ENCODE data around the gene SIT1.

SIT1 gene

DNA sequence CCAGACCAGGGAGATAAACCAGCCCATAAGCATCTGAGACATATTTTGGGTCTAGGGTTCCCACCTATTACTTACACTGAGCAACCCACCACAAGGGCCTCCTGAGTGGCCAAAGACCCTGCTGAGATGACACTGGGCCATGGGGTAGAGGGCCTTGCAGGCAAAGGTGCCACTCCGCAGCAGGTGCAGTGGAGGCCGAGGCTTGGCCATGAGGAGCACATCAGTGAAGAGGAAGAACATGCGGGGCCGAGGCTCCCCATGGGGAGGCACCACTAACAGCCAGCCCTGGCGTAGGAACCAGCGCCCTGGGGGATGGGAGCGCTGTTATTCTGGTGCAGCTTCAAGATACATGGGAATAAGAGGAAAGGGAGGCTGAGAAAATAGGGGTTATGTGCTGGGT, 11.7 kb upstream of the SIT1 start:
- TF ChIP-seq, protein P1, sequence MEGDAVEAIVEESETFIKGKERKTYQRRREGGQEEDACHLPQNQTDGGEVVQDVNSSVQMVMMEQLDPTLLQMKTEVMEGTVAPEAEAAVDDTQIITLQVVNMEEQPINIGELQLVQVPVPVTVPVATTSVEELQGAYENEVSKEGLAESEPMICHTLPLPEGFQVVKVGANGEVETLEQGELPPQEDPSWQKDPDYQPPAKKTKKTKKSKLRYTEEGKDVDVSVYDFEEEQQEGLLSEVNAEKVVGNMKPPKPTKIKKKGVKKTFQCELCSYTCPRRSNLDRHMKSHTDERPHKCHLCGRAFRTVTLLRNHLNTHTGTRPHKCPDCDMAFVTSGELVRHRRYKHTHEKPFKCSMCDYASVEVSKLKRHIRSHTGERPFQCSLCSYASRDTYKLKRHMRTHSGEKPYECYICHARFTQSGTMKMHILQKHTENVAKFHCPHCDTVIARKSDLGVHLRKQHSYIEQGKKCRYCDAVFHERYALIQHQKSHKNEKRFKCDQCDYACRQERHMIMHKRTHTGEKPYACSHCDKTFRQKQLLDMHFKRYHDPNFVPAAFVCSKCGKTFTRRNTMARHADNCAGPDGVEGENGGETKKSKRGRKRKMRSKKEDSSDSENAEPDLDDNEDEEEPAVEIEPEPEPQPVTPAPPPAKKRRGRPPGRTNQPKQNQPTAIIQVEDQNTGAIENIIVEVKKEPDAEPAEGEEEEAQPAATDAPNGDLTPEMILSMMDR (conservative IDR thresholded peaks at IDR 0.05; ENCODE audit: low read length): no peak
- no peak for TF ChIP-seq EZH2phosphoT487 (IDR thresholded peaks at IDR 0.05; ENCODE audit: borderline replicate concordance)
- Histone ChIP-seq H3K36me3 (ENCODE audit: insufficient read depth, low read length) (no peaks in the 10 kb centered on the region; the same call in 1 of the 2 replicates), H3K9me3 (ENCODE audit: insufficient read depth, low read depth, low read length) (no peaks in the 10 kb centered on the region), H4K20me1 (ENCODE audit: insufficient read depth, low read length, poor library complexity, severe bottlenecking) (peaks cover 3% of the 10 kb centered on the region), H3K4me3 (ENCODE audit: low read length, poor library complexity, severe bottlenecking) (peak overlapping the region; percentile 87), H3K4me2 (ENCODE audit: low read depth, low read length, poor library complexity, severe bottlenecking) (peak overlapping the region; percentile 87), H3K79me2 (ENCODE audit: insufficient read depth, low read length) (peaks cover 65% of the 10 kb centered on the region), H2AFZ (ENCODE audit: low read length) (no peak overlapping the region), H3K9me2 (replicated peaks; ENCODE audit: low read depth, low read length) (no peaks in the 10 kb centered on the region), H3F3A (ENCODE audit: low read depth) (0 out of 2 replicates have a peak, but pooled peaks cover 11% of the 10 kb centered on the region), H3K9ac (ENCODE audit: low read depth, low read length, poor library complexity, severe bottlenecking) (peak overlapping the region; percentile 95), H3K4me1 (ENCODE audit: insufficient read depth, low read length, poor library complexity, severe bottlenecking) (peaks cover 66% of the 10 kb centered on the region), H3K27me3 (ENCODE audit: insufficient read depth, low read length, poor library complexity, severe bottlenecking) (no peaks in the 10 kb centered on the region)

GRCh38 chr9:35661756-35662350, 11.1 kb upstream of the SIT1 start:
- H3K9ac ChIP-seq (ENCODE audit: low read depth, low read length, poor library complexity, severe bottlenecking): peak overlapping the region; percentile 95
- H3K79me2 ChIP-seq (ENCODE audit: insufficient read depth, low read length): peaks cover 65% of the 10 kb centered on the region
- peak overlapping the region; percentile 87 for H3K4me2 ChIP-seq (ENCODE audit: low read depth, low read length, poor library complexity, severe bottlenecking)
- H3K9me2 ChIP-seq (replicated peaks; ENCODE audit: low read depth, low read length): no peaks in the 10 kb centered on the region
- no peaks in the 10 kb centered on the region for H3K27me3 ChIP-seq (ENCODE audit: insufficient read depth, low read length, poor library complexity, severe bottlenecking)
- H3K36me3 ChIP-seq (ENCODE audit: insufficient read depth, low read length): no peaks in the 10 kb centered on the region; the same call in 1 of the 2 replicates
- H3K4me1 ChIP-seq (ENCODE audit: insufficient read depth, low read length, poor library complexity, severe bottlenecking): peaks cover 72% of the 10 kb centered on the region
- H3K4me3 ChIP-seq (ENCODE audit: low read length, poor library complexity, severe bottlenecking): peak overlapping the region; percentile 87
- no peaks in the 10 kb centered on the region for H3K9me3 ChIP-seq (ENCODE audit: insufficient read depth, low read depth, low read length)
- H4K20me1 ChIP-seq (ENCODE audit: insufficient read depth, low read length, poor library complexity, severe bottlenecking): peaks cover 3% of the 10 kb centered on the region
- H2AFZ ChIP-seq (ENCODE audit: low read length): no peak overlapping the region
- H3F3A ChIP-seq (ENCODE audit: low read depth): 0 out of 2 replicates have a peak, but pooled peaks cover 16% of the 10 kb centered on the region
- TF ChIP-seq EZH2phosphoT487 (IDR thresholded peaks at IDR 0.05; ENCODE audit: borderline replicate concordance): no peak

- H2AFZ ChIP-seq (ENCODE audit: low read length): no peak overlapping the region
- peaks cover 65% of the 10 kb centered on the region for H3K79me2 ChIP-seq (ENCODE audit: insufficient read depth, low read length)
- H3K4me1 ChIP-seq (ENCODE audit: insufficient read depth, low read length, poor library complexity, severe bottlenecking): peaks cover 81% of the 10 kb centered on the region
- no peaks in the 10 kb centered on the region for H3K9me3 ChIP-seq (ENCODE audit: insufficient read depth, low read depth, low read length)
- no peaks in the 10 kb centered on the region for H3K27me3 ChIP-seq (ENCODE audit: insufficient read depth, low read length, poor library complexity, severe bottlenecking)
- no peaks in the 10 kb centered on the region; the same call in 1 of the 2 replicates for H3K36me3 ChIP-seq (ENCODE audit: insufficient read depth, low read length)
- 0 out of 2 replicates have a peak, but pooled peaks cover 16% of the 10 kb centered on the region for H3F3A ChIP-seq (ENCODE audit: low read depth)
- H3K4me3 ChIP-seq (ENCODE audit: low read length, poor library complexity, severe bottlenecking): peak overlapping the region; percentile 87
- no peak for TF ChIP-seq EZH2phosphoT487 (IDR thresholded peaks at IDR 0.05; ENCODE audit: borderline replicate concordance)
- TF ChIP-seq, protein P1 (conservative IDR thresholded peaks at IDR 0.05; ENCODE audit: low read length): peak; percentile 53
- H3K9me2 ChIP-seq (replicated peaks; ENCODE audit: low read depth, low read length): no peaks in the 10 kb centered on the region
- H4K20me1 ChIP-seq (ENCODE audit: insufficient read depth, low read length, poor library complexity, severe bottlenecking): peaks cover 3% of the 10 kb centered on the region
- H3K4me2 ChIP-seq (ENCODE audit: low read depth, low read length, poor library complexity, severe bottlenecking): peak overlapping the region; percentile 87
- H3K9ac ChIP-seq (ENCODE audit: low read depth, low read length, poor library complexity, severe bottlenecking): peak overlapping the region; percentile 95
Measured at GRCh38 chr9:35660966-35661415, 10.3 kb upstream of the SIT1 start.
